ENCODE data around the gene DEF6. TPM values are rescaled to one million over a fixed set of nuclear protein-coding genes. Genes with fewer than 3 reads are reported as not detected.
A peak's percentile ranks its signal among the peaks of the same experiment; 100 is the strongest.

The DEF6 gene
- total and polyA plus RNA-seq, 2 of the 13 experiments (the other 11 are each of a cell fraction or from before 2014, with no cell fraction given) = 5.2 to 10.0 TPM

GRCh38 chr6:35318196-35319171 is 20.9 kb downstream of the DEF6 start (continued):
- TF ChIP-seq ATF6 (CRISPR knock-in tag; conservative IDR thresholded peaks at IDR 0.05) = no peak
- TF ChIP-seq NCOR1 (IDR thresholded peaks at IDR 0.05; ENCODE audit: borderline replicate concordance, low read length) = no peak
- TF ChIP-seq HIC2 (CRISPR knock-in tag; IDR thresholded peaks at IDR 0.05; ENCODE audit: low read depth) = no peak
- TF ChIP-seq E2F1 (CRISPR knock-in tag; IDR thresholded peaks at IDR 0.05) = peak; percentile 65
- peak; percentile 94 for TF ChIP-seq KDM5B (CRISPR knock-in tag; IDR thresholded peaks at IDR 0.05; ENCODE audit: borderline replicate concordance)
- peak; percentile 70; the same call in 1 of the 2 replicates for TF ChIP-seq JUN (CRISPR knock-in tag; IDR thresholded peaks at IDR 0.05)
- TF ChIP-seq KDM6A (CRISPR knock-in tag; IDR thresholded peaks at IDR 0.05; ENCODE audit: low read depth) = no peak
- TF ChIP-seq AKNA (CRISPR knock-in tag; IDR thresholded peaks at IDR 0.05; ENCODE audit: borderline replicate concordance) = no peak
- no peak for TF ChIP-seq SYNCRIP (IDR thresholded peaks at IDR 0.05; ENCODE audit: insufficient read depth, low read depth, low read length)
- no peak for TF ChIP-seq PHF5A (CRISPR knock-in tag; IDR thresholded peaks at IDR 0.05; ENCODE audit: low read depth, unreplicated experiment)
- peak; percentile 97 for TF ChIP-seq KLF12 (CRISPR knock-in tag; IDR thresholded peaks at IDR 0.05; ENCODE audit: borderline replicate concordance)
- peak; percentile 52; the same call in 1 of the 2 replicates for TF ChIP-seq IRF2 (CRISPR knock-in tag; IDR thresholded peaks at IDR 0.05)
- TF ChIP-seq ZNF503 (CRISPR knock-in tag; IDR thresholded peaks at IDR 0.05) = peak; percentile 44
- TF ChIP-seq HMG20A (CRISPR knock-in tag; IDR thresholded peaks at IDR 0.05; ENCODE audit: borderline replicate concordance) = no peak

All from HepG2 (cell line).